ENCODE measurements around the gene MRPL50.
A peak's percentile ranks its signal among the peaks of the same experiment; 100 is the strongest.

The MRPL50 gene

GRCh38 chr9:101398068-101398929 is at the start of gene MRPL50, which contains the start of gene ZNF189:
TSS of gene MRPL50 (minus strand) at chr9:101398618. CDS start at chr9:101398592, 26 bp downstream.
TSS of gene ZNF189 (plus strand) at chr9:101398851. CDS start at chr9:101399157, 306 bp downstream.
- TF ChIP-seq CTCF (conservative IDR thresholded peaks at IDR 0.05; ENCODE audit: low read depth, low read length), result no peak
- H3K4me3 ChIP-seq (ENCODE audit: low read depth, low read length), result peak within 1 kb of the TSS; percentile 86
- DNase-seq (ENCODE audit: low read depth), result peak; percentile 100

DNA sequence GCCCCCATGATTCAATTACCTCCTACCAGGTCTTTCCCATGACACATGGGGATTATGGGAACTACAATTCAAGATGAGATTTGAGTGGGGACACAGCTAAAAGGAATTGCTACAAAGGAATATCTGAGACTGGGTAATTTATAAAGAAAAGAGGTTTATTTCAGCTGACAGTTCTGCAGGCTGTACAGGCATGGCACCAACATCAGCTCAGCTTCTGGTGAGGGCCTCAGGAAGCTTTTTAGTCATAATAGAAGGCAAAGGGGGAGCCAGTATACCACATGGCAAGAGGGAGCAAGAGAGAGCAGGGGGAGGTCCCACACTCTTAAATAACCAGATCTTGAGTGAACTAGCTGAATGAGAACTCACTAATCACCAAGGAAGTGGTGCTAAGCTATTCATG is 48.3 kb upstream of the MRPL50 start:
- TF ChIP-seq CTCF (conservative IDR thresholded peaks at IDR 0.05; ENCODE audit: low read depth, low read length), result no peak
- no peak overlapping the region for H3K4me3 ChIP-seq (ENCODE audit: low read depth, low read length)

GRCh38 chr9:101445353-101446029 is 47.1 kb upstream of the MRPL50 start:
- H3K4me3 ChIP-seq (ENCODE audit: low read depth, low read length), result peak overlapping the region; percentile 22
- no peak for TF ChIP-seq CTCF (conservative IDR thresholded peaks at IDR 0.05; ENCODE audit: low read depth, low read length)
- DNase-seq (ENCODE audit: low read depth), result peak; percentile 66

More for the DNA sequence above, 48.3 kb upstream of the MRPL50 start:
- DNase-seq (ENCODE audit: low read depth), result no peak

- no peak for DNase-seq (ENCODE audit: low read depth)
- no peak overlapping the region for H3K4me3 ChIP-seq (ENCODE audit: low read depth, low read length)
- TF ChIP-seq CTCF (conservative IDR thresholded peaks at IDR 0.05; ENCODE audit: low read depth, low read length), result no peak
Measured at GRCh38 chr9:101443364-101443771, 45.0 kb upstream of the MRPL50 start.

GRCh38 chr9:101442736-101443135 is 44.3 kb upstream of the MRPL50 start:
- TF ChIP-seq CTCF (conservative IDR thresholded peaks at IDR 0.05; ENCODE audit: low read depth, low read length), result no peak

GRCh38 chr9:101442318-101442717 is 43.9 kb upstream of the MRPL50 start:
- TF ChIP-seq CTCF (conservative IDR thresholded peaks at IDR 0.05; ENCODE audit: low read depth, low read length), result no peak
- DNase-seq (ENCODE audit: low read depth), result no peak
- no peak overlapping the region for H3K4me3 ChIP-seq (ENCODE audit: low read depth, low read length)

More at GRCh38 chr9:101442736-101443135, 44.3 kb upstream of the MRPL50 start:
- DNase-seq (ENCODE audit: low read depth), result no peak
- H3K4me3 ChIP-seq (ENCODE audit: low read depth, low read length), result no peak overlapping the region

Data from choroid plexus epithelial cell (primary cell).